OCI-LY3 (cell line): Measurements from ENCODE around the gene ITSN1.

ENCODE experiments used
- EZH2phosphoT487 ChIP-seq: fragments of 200-600 bp; shearing (Covaris generic); IDR thresholded peaks from 2 replicates; pipeline ENCODE4 v1.6.1; 2018; ENCODE audit warnings: antibody characterized with exemption, mixed run types, low read depth
- TF ChIP-seq, protein P1 (sequence below): fragments of 200-600, 300-600 bp; sonication (generic); IDR thresholded peaks from 2 replicates; pipeline ENCODE4 v1.5.1; 2014; ENCODE audit warnings: antibody characterized with exemption, low read length, low read depth

DNA sequence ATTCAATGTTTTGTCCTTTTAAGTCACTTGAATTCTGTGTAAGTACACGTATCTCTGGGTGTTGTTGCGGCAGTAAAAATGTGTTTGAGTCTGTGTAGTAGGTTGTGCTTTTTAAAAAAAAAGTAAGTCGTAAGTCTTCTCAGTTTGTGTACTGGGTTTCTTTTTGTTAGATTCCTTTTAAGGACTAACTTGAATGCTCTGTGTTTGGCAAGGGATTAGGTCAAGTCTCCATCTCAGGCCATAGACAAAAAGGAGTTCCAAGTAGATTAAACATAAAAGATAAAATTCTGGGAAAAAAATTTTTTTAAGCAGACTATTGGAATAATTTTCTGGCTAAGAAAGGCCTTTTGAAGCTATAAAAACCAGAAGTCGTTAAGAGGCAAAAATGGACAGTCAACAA is 160.2 kb downstream of the ITSN1 start:
- TF ChIP-seq, protein P1, sequence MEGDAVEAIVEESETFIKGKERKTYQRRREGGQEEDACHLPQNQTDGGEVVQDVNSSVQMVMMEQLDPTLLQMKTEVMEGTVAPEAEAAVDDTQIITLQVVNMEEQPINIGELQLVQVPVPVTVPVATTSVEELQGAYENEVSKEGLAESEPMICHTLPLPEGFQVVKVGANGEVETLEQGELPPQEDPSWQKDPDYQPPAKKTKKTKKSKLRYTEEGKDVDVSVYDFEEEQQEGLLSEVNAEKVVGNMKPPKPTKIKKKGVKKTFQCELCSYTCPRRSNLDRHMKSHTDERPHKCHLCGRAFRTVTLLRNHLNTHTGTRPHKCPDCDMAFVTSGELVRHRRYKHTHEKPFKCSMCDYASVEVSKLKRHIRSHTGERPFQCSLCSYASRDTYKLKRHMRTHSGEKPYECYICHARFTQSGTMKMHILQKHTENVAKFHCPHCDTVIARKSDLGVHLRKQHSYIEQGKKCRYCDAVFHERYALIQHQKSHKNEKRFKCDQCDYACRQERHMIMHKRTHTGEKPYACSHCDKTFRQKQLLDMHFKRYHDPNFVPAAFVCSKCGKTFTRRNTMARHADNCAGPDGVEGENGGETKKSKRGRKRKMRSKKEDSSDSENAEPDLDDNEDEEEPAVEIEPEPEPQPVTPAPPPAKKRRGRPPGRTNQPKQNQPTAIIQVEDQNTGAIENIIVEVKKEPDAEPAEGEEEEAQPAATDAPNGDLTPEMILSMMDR: no peak
- TF ChIP-seq EZH2phosphoT487: no peak
